HCT116 (cell line): ENCODE measurements around the gene ATP8A2. TPM values are rescaled to one million over a fixed set of nuclear protein-coding genes. Genes with fewer than 3 reads are reported as not detected.

Experiments used
- ATAC-seq: fragments of 200-7000 bp; cut with Tn5 transposase; 2 replicates; pipeline ENCODE4 v1.9.1; 2020; ENCODE audit warnings: mild to moderate bottlenecking, moderate library complexity
- BruUV-seq: library from RNA; stranded (reverse); fragments of 400-500 nt; replicated peaks from 2 replicates; lab custom pipeline; 2021; lab: Mats Ljungman, UMichigan
- CTCF ChIA-PET: fragments of 300-600 bp; sonication (Branson Sonifier 250); formaldehyde crosslinking; loops from one replicate; lab custom pipeline; 2021; ENCODE audit warnings: antibody characterized with exemption; lab: Charles Lee
- POLR2A ChIA-PET: fragments of 300-600, 350-600 bp; sonication (Branson Sonifier 250); formaldehyde crosslinking; loops from one replicate; lab custom pipeline; 2021; ENCODE audit warnings: antibody characterized with exemption; lab: Charles Lee
- RAD21 ChIA-PET, 2 experiments: fragments of 300-600 bp; sonication (Branson Sonifier 250); formaldehyde crosslinking; loops; one replicate each; lab custom pipeline; 2023; ENCODE audit warnings: low total read pairs in 2 of 2; ENCODE audit not compliant: uncharacterized antibody in 2 of 2, unreplicated experiment in 2 of 2, low non-redundant PET in 1 of 2; lab: Charles Lee
- DNase-seq: peaks from one replicate; pipeline ENCODE4 v3.0.0-alpha.2; 2010; ENCODE audit warnings: low read depth, low spot score
- H2AFZ ChIP-seq: fragments of 200-600 bp; shearing (Covaris generic), sonication (generic); 2 replicates; pipeline ENCODE4 v1.6.1; 2017; ENCODE audit warnings: low read depth, mixed run types, mixed read lengths, antibody characterized with exemption, low read length; ENCODE audit not compliant: poor library complexity, severe bottlenecking
- H3K27ac ChIP-seq: 2 replicates; pipeline ENCODE4 v1.5.1; 2012; ENCODE audit warnings: low read depth, low read length
- H3K27me3 ChIP-seq: fragments of 200-600 bp; sonication (generic); 2 replicates; pipeline ENCODE4 v1.6.1; 2016; ENCODE audit warnings: mixed run types, low read length, mixed read lengths; ENCODE audit not compliant: insufficient read depth
- H3K36me3 ChIP-seq, 2 experiments: fragments of 200-500 bp in 1 of 2; fragments of 200-600 bp in 1 of 2; sonication (Bioruptor generic) in 1 of 2; sonication (generic) in 1 of 2; 2 replicates each; pipeline versions ENCODE4 v1.5.1 to v1.6.1; 2014 to 2016; ENCODE audit warnings: low read length in 2 of 2, inconsistent platforms in 1 of 2, mixed read lengths in 1 of 2, mixed run types in 1 of 2; ENCODE audit not compliant: insufficient read depth in 2 of 2, control insufficient read depth in 1 of 2
- H3K4me1 ChIP-seq, 2 experiments: fragments of 200-600 bp in 1 of 2; sonication (generic) in 1 of 2; 2 replicates each; pipeline versions ENCODE4 v1.5.1 to v1.6.1; 2012 to 2017; ENCODE audit warnings: low read length in 2 of 2, inconsistent platforms in 1 of 2, mild to moderate bottlenecking in 1 of 2, mixed read lengths in 1 of 2, mixed run types in 1 of 2, moderate library complexity in 1 of 2; ENCODE audit not compliant: insufficient read depth in 2 of 2, control insufficient read depth in 1 of 2
- H3K4me2 ChIP-seq: fragments of 200-600 bp; sonication (generic); 2 replicates; pipeline ENCODE4 v1.6.1; 2017; ENCODE audit warnings: mixed run types, low read length, mixed read lengths
- H3K4me3 ChIP-seq, 2 experiments: fragments of 200-600 bp in 1 of 2; sonication (generic) in 1 of 2; replicated peaks in 1 of 2; 2 replicates each; pipeline ENCODE4 v1.5.1; 2011 to 2016; ENCODE audit warnings: low read length in 2 of 2, control low read depth in 1 of 2, low read depth in 1 of 2, mild to moderate bottlenecking in 1 of 2, mixed read lengths in 1 of 2, mixed run types in 1 of 2
- H3K79me2 ChIP-seq: fragments of 200-600 bp; sonication (generic); 2 replicates; pipeline ENCODE4 v1.6.1; 2017; ENCODE audit warnings: mild to moderate bottlenecking, mixed run types, low read length, moderate library complexity, mixed read lengths; ENCODE audit not compliant: insufficient read depth
- H3K9ac ChIP-seq: fragments of 200-600 bp; sonication (generic); 2 replicates; pipeline ENCODE4 v1.6.1; 2016; ENCODE audit warnings: low read length, mixed read lengths
- H3K9me2 ChIP-seq: fragments of 200-600 bp; sonication (generic), shearing (Covaris generic); 2 replicates; pipeline ENCODE4 v1.6.1; 2017; ENCODE audit warnings: mixed run types, mild to moderate bottlenecking, moderate library complexity; ENCODE audit not compliant: insufficient read depth
- H3K9me3 ChIP-seq, 2 experiments: fragments of 200-500 bp in 1 of 2; fragments of 200-600 bp in 1 of 2; sonication (Bioruptor generic) in 1 of 2; sonication (generic) in 1 of 2; 2 replicates each; pipeline ENCODE4 v1.6.1; 2014 to 2017; ENCODE audit warnings: low read length in 2 of 2, mixed read lengths in 2 of 2, inconsistent platforms in 1 of 2, low read depth in 1 of 2, mild to moderate bottlenecking in 1 of 2, mixed run types in 1 of 2, moderate library complexity in 1 of 2; ENCODE audit not compliant: control insufficient read depth in 1 of 2, insufficient read depth in 1 of 2
- H4K20me1 ChIP-seq: fragments of 200-600 bp; sonication (generic), shearing (Covaris generic); 2 replicates; pipeline ENCODE4 v1.6.1; 2017; ENCODE audit warnings: mixed run types, mild to moderate bottlenecking, moderate library complexity; ENCODE audit not compliant: insufficient read depth
- CBX3 ChIP-seq: IDR thresholded peaks from 2 replicates; pipeline ENCODE4 v1.6.1; 2012; ENCODE audit warnings: low read depth
- CEBPB ChIP-seq: IDR thresholded peaks from 2 replicates; pipeline ENCODE4 v1.6.1; 2012; ENCODE audit warnings: low read depth
- EGR1 ChIP-seq: IDR thresholded peaks from 2 replicates; pipeline ENCODE4 v1.6.1; 2012; ENCODE audit warnings: low read depth
- ELF1 ChIP-seq: IDR thresholded peaks from 2 replicates; pipeline ENCODE4 v1.6.1; 2012; ENCODE audit warnings: low read depth, borderline replicate concordance
- EZH2 ChIP-seq: fragments of 200-600 bp; sonication (generic); IDR thresholded peaks from 2 replicates; pipeline ENCODE4 v1.6.1; 2017; ENCODE audit warnings: antibody characterized with exemption, mixed run types
- EZH2phosphoT487 ChIP-seq: fragments of 200-600 bp; IDR thresholded peaks from 2 replicates; pipeline ENCODE4 v1.6.1; 2018; ENCODE audit warnings: antibody characterized with exemption, borderline replicate concordance
- FOSL1 ChIP-seq: IDR thresholded peaks from 2 replicates; pipeline ENCODE4 v1.6.1; 2012; ENCODE audit warnings: low read depth
- JUND ChIP-seq: IDR thresholded peaks from 2 replicates; pipeline ENCODE4 v1.6.1; 2012
- POLR2A ChIP-seq: IDR thresholded peaks from 2 replicates; pipeline ENCODE4 v1.7.0; 2011; ENCODE audit warnings: borderline replicate concordance; ENCODE audit not compliant: insufficient read depth, insufficient read length; ENCODE audit errors: extremely low read depth
- POLR2AphosphoS5 ChIP-seq: IDR thresholded peaks from 2 replicates; pipeline ENCODE4 v1.6.1; 2011; ENCODE audit warnings: mild to moderate bottlenecking, low read depth, low read length, moderate library complexity
- RAD21 ChIP-seq: IDR thresholded peaks from 2 replicates; pipeline ENCODE4 v1.6.1; 2012; ENCODE audit warnings: low read depth, mild to moderate bottlenecking
- SIN3A ChIP-seq: IDR thresholded peaks from 2 replicates; pipeline ENCODE4 v1.6.1; 2012; ENCODE audit warnings: low read depth
- SP1 ChIP-seq: IDR thresholded peaks from 2 replicates; pipeline ENCODE4 v1.6.1; 2012; ENCODE audit warnings: low read depth
- TCF7L2 ChIP-seq: IDR thresholded peaks from 2 replicates; pipeline ENCODE4 v1.7.0; 2011; ENCODE audit warnings: borderline replicate concordance, inconsistent platforms; ENCODE audit not compliant: insufficient read depth, insufficient read length; ENCODE audit errors: extremely low read depth
- YY1 ChIP-seq: IDR thresholded peaks from 2 replicates; pipeline ENCODE4 v1.6.1; 2011; ENCODE audit warnings: low read length, low read depth, moderate library complexity, mild to moderate bottlenecking; ENCODE audit not compliant: insufficient replicate concordance; ENCODE audit errors: extremely low read depth
- ZFX ChIP-seq: fragments of 450-650 bp; IDR thresholded peaks from 2 replicates; pipeline ENCODE4 v1.6.1; 2017
- ZNF274 ChIP-seq: fragments of 200-500 bp; sonication (Bioruptor generic); IDR thresholded peaks from 2 replicates; pipeline ENCODE4 v1.6.1; 2014; ENCODE audit warnings: mild to moderate bottlenecking, low read depth, low read length, inconsistent platforms
- intact Hi-C: fragments of 100-400 bp; cut with micrococcal nuclease; formaldehyde crosslinking; loops from 2 replicates; pipeline ENCODE4 v1.10.0; 2022
- total RNA-seq: library from RNA; stranded (reverse); gene quantifications from one replicate; pipeline ENCODE4 v1.2.1, GENCODE V29; 2021; ENCODE audit not compliant: unreplicated experiment
- TF ChIP-seq, protein P1 (sequence below): IDR thresholded peaks from 2 replicates; pipeline ENCODE4 v1.6.1; 2012
- TF ChIP-seq, protein P2 (sequence below): IDR thresholded peaks from 2 replicates; pipeline ENCODE4 v1.6.1; 2011; ENCODE audit warnings: mild to moderate bottlenecking, low read length, moderate library complexity; ENCODE audit not compliant: insufficient replicate concordance; ENCODE audit errors: extremely low read depth
- TF ChIP-seq, protein P3 (sequence below), 3 experiments: fragments of 200-600 bp in 1 of 3; sonication (generic) in 1 of 3; IDR thresholded peaks in 2 of 3; conservative IDR thresholded peaks in 1 of 3; 2 replicates each; pipeline ENCODE4 v1.5.1; 2012 to 2017; ENCODE audit warnings: low read depth in 2 of 3, low read length in 2 of 3, antibody characterized with exemption in 1 of 3, borderline replicate concordance in 1 of 3, control low read depth in 1 of 3, mild to moderate bottlenecking in 1 of 3, mixed read lengths in 1 of 3, mixed run types in 1 of 3, moderate library complexity in 1 of 3; ENCODE audit not compliant: insufficient read depth in 1 of 3

The ATP8A2 gene
- total RNA-seq, 1 experiment from 2014 or later = not detected

DNA sequence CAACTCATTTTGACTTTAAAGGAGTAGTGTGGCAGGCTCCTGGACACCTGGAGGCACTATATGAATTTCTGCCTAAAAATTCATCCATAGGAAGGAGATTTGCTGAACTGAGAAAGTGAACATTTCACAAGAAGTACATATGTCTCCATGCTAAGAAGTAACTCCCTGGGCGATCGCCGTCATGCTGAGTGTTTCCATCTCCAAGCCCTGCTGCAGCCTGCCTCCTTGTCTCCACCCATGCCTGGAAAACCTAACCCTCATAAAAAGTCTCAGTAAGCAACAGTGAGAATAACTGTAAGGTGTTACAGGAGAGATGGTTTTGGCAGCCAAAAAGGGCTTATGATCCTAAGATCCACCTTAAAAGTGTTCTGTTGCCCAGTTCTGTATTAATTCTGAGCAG lies 428.7 kb downstream of the ATP8A2 start:
- intact Hi-C loops = no loop called here
- CTCF ChIA-PET = no interaction called here

More for the DNA sequence above, 428.7 kb downstream of the ATP8A2 start:
- ATAC-seq (no peak), DNase-seq (no peak)
- no peak for TF ChIP-seq POLR2AphosphoS5
- no peak for TF ChIP-seq JUND
- TF ChIP-seq, protein P1, sequence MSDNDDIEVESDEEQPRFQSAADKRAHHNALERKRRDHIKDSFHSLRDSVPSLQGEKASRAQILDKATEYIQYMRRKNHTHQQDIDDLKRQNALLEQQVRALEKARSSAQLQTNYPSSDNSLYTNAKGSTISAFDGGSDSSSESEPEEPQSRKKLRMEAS = no peak
- TF ChIP-seq FOSL1 = no peak
- no peak for TF ChIP-seq RAD21
- TF ChIP-seq ELF1 = no peak
- no peak for TF ChIP-seq EZH2
- TF ChIP-seq, protein P2, sequence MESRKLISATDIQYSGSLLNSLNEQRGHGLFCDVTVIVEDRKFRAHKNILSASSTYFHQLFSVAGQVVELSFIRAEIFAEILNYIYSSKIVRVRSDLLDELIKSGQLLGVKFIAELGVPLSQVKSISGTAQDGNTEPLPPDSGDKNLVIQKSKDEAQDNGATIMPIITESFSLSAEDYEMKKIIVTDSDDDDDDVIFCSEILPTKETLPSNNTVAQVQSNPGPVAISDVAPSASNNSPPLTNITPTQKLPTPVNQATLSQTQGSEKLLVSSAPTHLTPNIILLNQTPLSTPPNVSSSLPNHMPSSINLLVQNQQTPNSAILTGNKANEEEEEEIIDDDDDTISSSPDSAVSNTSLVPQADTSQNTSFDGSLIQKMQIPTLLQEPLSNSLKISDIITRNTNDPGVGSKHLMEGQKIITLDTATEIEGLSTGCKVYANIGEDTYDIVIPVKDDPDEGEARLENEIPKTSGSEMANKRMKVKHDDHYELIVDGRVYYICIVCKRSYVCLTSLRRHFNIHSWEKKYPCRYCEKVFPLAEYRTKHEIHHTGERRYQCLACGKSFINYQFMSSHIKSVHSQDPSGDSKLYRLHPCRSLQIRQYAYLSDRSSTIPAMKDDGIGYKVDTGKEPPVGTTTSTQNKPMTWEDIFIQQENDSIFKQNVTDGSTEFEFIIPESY = no peak
- TF ChIP-seq ZNF274 = no peak
- TF ChIP-seq SP1 = no peak
- no peak for TF ChIP-seq CEBPB
- TF ChIP-seq, protein P3, sequence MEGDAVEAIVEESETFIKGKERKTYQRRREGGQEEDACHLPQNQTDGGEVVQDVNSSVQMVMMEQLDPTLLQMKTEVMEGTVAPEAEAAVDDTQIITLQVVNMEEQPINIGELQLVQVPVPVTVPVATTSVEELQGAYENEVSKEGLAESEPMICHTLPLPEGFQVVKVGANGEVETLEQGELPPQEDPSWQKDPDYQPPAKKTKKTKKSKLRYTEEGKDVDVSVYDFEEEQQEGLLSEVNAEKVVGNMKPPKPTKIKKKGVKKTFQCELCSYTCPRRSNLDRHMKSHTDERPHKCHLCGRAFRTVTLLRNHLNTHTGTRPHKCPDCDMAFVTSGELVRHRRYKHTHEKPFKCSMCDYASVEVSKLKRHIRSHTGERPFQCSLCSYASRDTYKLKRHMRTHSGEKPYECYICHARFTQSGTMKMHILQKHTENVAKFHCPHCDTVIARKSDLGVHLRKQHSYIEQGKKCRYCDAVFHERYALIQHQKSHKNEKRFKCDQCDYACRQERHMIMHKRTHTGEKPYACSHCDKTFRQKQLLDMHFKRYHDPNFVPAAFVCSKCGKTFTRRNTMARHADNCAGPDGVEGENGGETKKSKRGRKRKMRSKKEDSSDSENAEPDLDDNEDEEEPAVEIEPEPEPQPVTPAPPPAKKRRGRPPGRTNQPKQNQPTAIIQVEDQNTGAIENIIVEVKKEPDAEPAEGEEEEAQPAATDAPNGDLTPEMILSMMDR (IDR thresholded peaks at IDR 0.05 in 2 of 3, conservative IDR thresholded peaks at IDR 0.05 in 1 of 3; ENCODE audit: borderline replicate concordance in 1 of 3, insufficient read depth in 1 of 3, low read depth in 2 of 3, low read length in 2 of 3) = no peak
- no peak for TF ChIP-seq CBX3
- no peak for TF ChIP-seq YY1
- TF ChIP-seq EZH2phosphoT487 = no peak
- TF ChIP-seq EGR1 = no peak
- TF ChIP-seq ZFX = no peak
- no peak for TF ChIP-seq TCF7L2
- TF ChIP-seq POLR2A = no peak
- no peak for TF ChIP-seq SIN3A
- Histone ChIP-seq H3K9me3 (no peaks in the 10 kb centered on the region), H4K20me1 (no peaks in the 10 kb centered on the region), H3K9ac (no peak overlapping the region), H3K36me3 (no peaks in the 10 kb centered on the region), H3K4me2 (no peak overlapping the region), H3K27me3 (peaks cover 55% of the 10 kb centered on the region), H3K27ac (no peak overlapping the region), H3K9me2 (no peaks in the 10 kb centered on the region), H3K79me2 (no peaks in the 10 kb centered on the region), H2AFZ (no peak overlapping the region), H3K4me3 (no peak overlapping the region), H3K4me1 (no peaks in the 10 kb centered on the region)
- BruUV-seq = no TSS peak
- ChIA-PET RAD21 (no interaction called here), POLR2A (no interaction called here)
